HepG2 (cell line): Measurements from ENCODE around the gene ZNF83. TPM values are rescaled to one million over a fixed set of nuclear protein-coding genes. Genes with fewer than 3 reads are reported as not detected.

Experiments
- ATAC-seq: fragments of 200-7000 bp; cut with Tn5 transposase; 3 replicates; pipeline ENCODE4 v1.9.1; 2020; ENCODE audit warnings: mild to moderate bottlenecking, moderate library complexity
- BruUV-seq: library from RNA; stranded (reverse); fragments of 400-500 nt; replicated peaks from 2 replicates; lab custom pipeline; 2021; lab: Mats Ljungman, UMichigan
- CTCF ChIA-PET: fragments of 300-600 bp; formaldehyde crosslinking; extraction: SDS; loops from one replicate; lab custom pipeline; 2021; ENCODE audit warnings: low total read pairs, inconsistent platforms, low intra/inter-chr PET ratio; lab: Yijun Ruan, JAX
- POLR2A ChIA-PET: fragments of 350-600 bp; sonication (Branson Sonifier 250); formaldehyde crosslinking; loops from one replicate; lab custom pipeline; 2020; ENCODE audit warnings: antibody characterized with exemption, inconsistent platforms; lab: Yijun Ruan, JAX
- DNase-seq: peaks from one replicate; pipeline ENCODE4 v3.0.0-alpha.2; 2015; ENCODE audit warnings: low spot score
- FAIRE-seq: peaks from 3 replicates; lab custom pipeline; 2011; peaks lifted over from hg19 to GRCh38; lab: Jason Lieb, UNC
- H2AFZ ChIP-seq: one replicate; pipeline ENCODE4 v1.6.1; 2011; ENCODE audit warnings: low read length, inconsistent platforms
- H3K27ac ChIP-seq: fragments of 300-600 bp; 3 replicates; pipeline ENCODE4 v1.8.0; 2011; ENCODE audit warnings: mixed run types, mild to moderate bottlenecking, mixed read lengths, low read length, inconsistent platforms; ENCODE audit not compliant: insufficient read depth; ENCODE audit errors: extremely low read length
- H3K27me3 ChIP-seq, 2 experiments: fragments of 200-600 bp in 1 of 2; 2 replicates in 1 of 2; 3 replicates in 1 of 2; pipeline versions ENCODE4 v1.6.0 to v1.8.0; 2011; ENCODE audit warnings: low read length in 2 of 2, mild to moderate bottlenecking in 2 of 2, moderate library complexity in 2 of 2, inconsistent platforms in 1 of 2; ENCODE audit not compliant: insufficient read depth in 2 of 2, control insufficient read depth in 1 of 2
- H3K36me3 ChIP-seq, 2 experiments: fragments of 200-600 bp in 1 of 2; replicated peaks in 1 of 2; 2 replicates in 1 of 2; 3 replicates in 1 of 2; pipeline versions ENCODE4 v1.5.1 to v1.8.0; 2011; ENCODE audit warnings: low read length in 2 of 2, inconsistent platforms in 1 of 2; ENCODE audit not compliant: insufficient read depth in 2 of 2, control insufficient read depth in 1 of 2
- H3K4me1 ChIP-seq: 2 replicates; pipeline ENCODE4 v1.5.1; 2012; ENCODE audit warnings: low read length, inconsistent platforms; ENCODE audit not compliant: insufficient read depth
- H3K4me2 ChIP-seq: 2 replicates; pipeline ENCODE4 v1.6.0; 2011; ENCODE audit warnings: low read depth, low read length, inconsistent platforms
- H3K4me3 ChIP-seq, 3 experiments: fragments of 200-600 bp in 1 of 3; sonication (generic), shearing (Covaris generic) in 1 of 3; replicated peaks in 1 of 3; 2 replicates each; pipeline ENCODE4 v1.5.1; 2011 to 2016; ENCODE audit warnings: low read length in 3 of 3, inconsistent platforms in 2 of 3, low read depth in 2 of 3, mild to moderate bottlenecking in 2 of 3, control low read depth in 1 of 3, mixed read lengths in 1 of 3; ENCODE audit not compliant: insufficient read depth in 1 of 3
- H3K79me2 ChIP-seq: one replicate; pipeline ENCODE4 v1.6.1; 2011; ENCODE audit warnings: low read length, inconsistent platforms; ENCODE audit not compliant: insufficient read depth
- H3K9ac ChIP-seq: 2 replicates; pipeline ENCODE4 v1.6.0; 2011; ENCODE audit warnings: mild to moderate bottlenecking, low read depth, low read length, inconsistent platforms; ENCODE audit not compliant: insufficient read depth
- H3K9me3 ChIP-seq: 2 replicates; pipeline ENCODE4 v1.5.1; 2012; ENCODE audit warnings: mild to moderate bottlenecking, low read length
- H4K20me1 ChIP-seq: 2 replicates; pipeline ENCODE4 v1.6.0; 2011; ENCODE audit warnings: inconsistent platforms, mild to moderate bottlenecking, low read length, moderate library complexity; ENCODE audit not compliant: insufficient read depth
- ATF7-NPFF ChIP-seq: sonication (generic); formaldehyde crosslinking; IDR thresholded peaks from 2 replicates; pipeline ENCODE4 v1.8.1; 2023; ENCODE audit warnings: mild to moderate bottlenecking, low read depth, missing genetic modification reagents, moderate library complexity
- CENPT ChIP-seq: sonication (generic); formaldehyde crosslinking; IDR thresholded peaks from 2 replicates; pipeline ENCODE4 v1.8.0; 2022; ENCODE audit warnings: low read depth, mild to moderate bottlenecking, moderate library complexity, missing genetic modification reagents
- CREM ChIP-seq, 2 experiments: sonication (generic) in 1 of 2; formaldehyde crosslinking in 1 of 2; IDR thresholded peaks; 2 replicates each; pipeline versions ENCODE4 v1.4.0 to v1.6.1; 2016 to 2020; ENCODE audit warnings: antibody characterized with exemption in 1 of 2, mild to moderate bottlenecking in 1 of 2, missing genetic modification reagents in 1 of 2
- HNF4A ChIP-seq: sonication (generic); formaldehyde crosslinking; IDR thresholded peaks from 2 replicates; pipeline ENCODE4 v1.4.0; 2020; ENCODE audit warnings: missing genetic modification reagents
- HOXD1 ChIP-seq: sonication (generic); formaldehyde crosslinking; IDR thresholded peaks from 2 replicates; pipeline ENCODE4 v1.5.0; 2020; ENCODE audit warnings: missing genetic modification reagents
- KMT2A ChIP-seq: sonication (generic); formaldehyde crosslinking; IDR thresholded peaks from 2 replicates; pipeline ENCODE4 v1.4.0; 2020; ENCODE audit warnings: missing genetic modification reagents
- MED13 ChIP-seq: sonication (generic); formaldehyde crosslinking; IDR thresholded peaks from 2 replicates; pipeline ENCODE4 v1.5.0; 2020; ENCODE audit warnings: missing genetic modification reagents
- MED8 ChIP-seq: sonication (generic); formaldehyde crosslinking; IDR thresholded peaks from 2 replicates; pipeline ENCODE4 v1.8.1; 2023; ENCODE audit warnings: mild to moderate bottlenecking, missing genetic modification reagents; ENCODE audit not compliant: insufficient replicate concordance
- NCOA2 ChIP-seq: sonication (generic); formaldehyde crosslinking; IDR thresholded peaks from 2 replicates; pipeline ENCODE4 v1.8.0; 2022; ENCODE audit warnings: inconsistent platforms
- NFE2L2 ChIP-seq: fragments of 150-350 bp; IDR thresholded peaks from 2 replicates; pipeline ENCODE4 v1.6.1; 2014; ENCODE audit warnings: low read length
- NFKB2 ChIP-seq: sonication (generic); formaldehyde crosslinking; IDR thresholded peaks from 2 replicates; pipeline ENCODE4 v1.4.0; 2020; ENCODE audit warnings: missing genetic modification reagents, borderline replicate concordance
- RFX3 ChIP-seq: IDR thresholded peaks from 2 replicates; pipeline ENCODE4 v1.6.1; 2016; ENCODE audit warnings: missing biosample characterization, missing genetic modification reagents
- SMAD3 ChIP-seq: sonication (generic); formaldehyde crosslinking; IDR thresholded peaks from 2 replicates; pipeline ENCODE4 v1.4.0; 2020; ENCODE audit warnings: missing genetic modification reagents
- SNRNP70 ChIP-seq: fragments of 200-400 bp; formaldehyde crosslinking; IDR thresholded peaks from 2 replicates; pipeline ENCODE4 v1.6.1; 2017; ENCODE audit warnings: mild to moderate bottlenecking, low read depth, low read length, moderate library complexity
- SRSF1 ChIP-seq: fragments of 200-400 bp; formaldehyde crosslinking; optimal IDR thresholded peaks from 2 replicates; pipeline ENCODE3; 2017; ENCODE audit warnings: mild to moderate bottlenecking, low read depth, low read length, moderate library complexity
- TFE3 ChIP-seq: IDR thresholded peaks from 2 replicates; pipeline ENCODE4 v1.6.1; 2016
- UBTF ChIP-seq: sonication (generic); formaldehyde crosslinking; IDR thresholded peaks from 2 replicates; pipeline ENCODE4 v1.4.0; 2020; ENCODE audit warnings: mild to moderate bottlenecking, missing genetic modification reagents
- ZNF263 ChIP-seq: sonication (generic); formaldehyde crosslinking; IDR thresholded peaks from 2 replicates; pipeline ENCODE4 v1.4.0; 2020; ENCODE audit warnings: missing genetic modification reagents
- ZNF792 ChIP-seq: IDR thresholded peaks from 2 replicates; pipeline ENCODE4 v1.6.1; 2016
- WGBS: methylation state at CpG from one replicate; pipeline ENCODE4 v1.1.6; 2017; ENCODE audit warnings: low lambda C conversion rate; 5-methylcytosine and 5-hydroxymethylcytosine counted together
- in situ Hi-C: cut with HindIII; loops from 2 replicates; pipeline ENCODE4 v1.10.0; 2017; ENCODE audit warnings: low pct_unique_long_range_greater_than_20kb; ENCODE audit not compliant: extremely low pct_ligation_motif_present
- intact Hi-C: fragments of 100-400 bp; cut with micrococcal nuclease; formaldehyde crosslinking; loops from one replicate; pipeline ENCODE4 v1.10.0; 2022; ENCODE audit not compliant: unreplicated experiment
- polyA plus RNA-seq, 8 experiments: library from polyadenylated mRNA; depleted of rRNA in 3 of 8; stranded (reverse) in 7 of 8; unstranded in 1 of 8; fragments of >200 nt; fragmentation: Illumina TruSeq in 4 of 8; extraction: Trizol in 4 of 8; gene quantifications; 2 replicates each; pipeline versions ENCODE4 v1.2.1 to v1.2.3, GENCODE V29; 2011 to 2016; ENCODE audit warnings: low read depth in 4 of 8, missing spikeins in 1 of 8, mixed read lengths in 1 of 8; ENCODE audit not compliant: insufficient read depth in 1 of 8
- total RNA-seq, 5 experiments: library from RNA; depleted of rRNA; stranded (reverse); fragments of >200 nt; fragmentation: Illumina TruSeq; extraction: Trizol; gene quantifications; 2 replicates each; pipeline ENCODE4 v1.2.3, GENCODE V29; 2016; ENCODE audit warnings: low read depth in 1 of 5
- TF ChIP-seq, protein P1 (sequence below): sonication (generic); formaldehyde crosslinking; IDR thresholded peaks from 2 replicates; pipeline ENCODE4 v1.4.0; 2020; ENCODE audit warnings: missing genetic modification reagents, mild to moderate bottlenecking, borderline replicate concordance

ZNF83 gene
- total and polyA plus RNA-seq, 2 of the 13 experiments (the other 11 are each of a cell fraction or from before 2014, with no cell fraction given): 20.4 to 44.5 TPM

DNA sequence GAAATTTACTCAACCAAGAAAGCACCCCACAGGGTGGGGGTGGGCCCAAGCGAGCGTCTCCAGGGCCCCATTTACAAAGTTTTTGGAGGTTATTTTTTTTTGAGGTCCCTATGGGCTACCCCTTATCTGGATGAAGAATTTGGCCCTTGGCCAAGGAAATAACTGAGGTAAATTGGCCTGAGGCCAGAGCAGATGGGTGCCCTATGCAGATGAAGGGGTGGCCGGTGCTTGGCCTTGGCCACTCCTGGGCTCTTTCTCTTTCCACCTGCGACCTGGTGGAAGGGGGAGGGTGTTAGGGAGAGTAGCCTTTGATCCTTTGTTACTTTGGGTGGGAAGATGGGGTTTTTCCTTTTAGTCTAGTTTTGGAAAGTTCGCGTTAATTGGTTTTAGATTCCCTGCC lies 52.6 kb downstream of the ZNF83 start:
- Histone ChIP-seq H4K20me1 (no peaks in the 10 kb centered on the region), H3K4me3 (no peak overlapping the region), H3K27ac (no peak overlapping the region), H3K36me3 (peaks cover 0 to 13% of the 10 kb centered on the region in 2 experiments; a peak in 2 of 5 replicates), H3K9ac (no peak overlapping the region), H2AFZ (no peak overlapping the region), H3K4me1 (no peaks in the 10 kb centered on the region), H3K9me3 (peaks cover 49% of the 10 kb centered on the region), H3K4me2 (no peak overlapping the region), H3K79me2 (no peaks in the 10 kb centered on the region), H3K27me3 (no peaks in the 10 kb centered on the region)
- DNase-seq (no peak), ATAC-seq (no peak), FAIRE-seq (no peak)
- ChIA-PET CTCF (no interaction called here), POLR2A (no interaction called here)
- in situ Hi-C loops (no loop called here), intact Hi-C loops (no loop called here)
- no TSS peak for BruUV-seq
- WGBS: 71% methylated on average over 6 of the region's 6 CpGs
- TF ChIP-seq SMAD3 (no peak), SRSF1 (no peak), HOXD1 (CRISPR knock-in tag) (no peak), ZNF263 (no peak), RFX3 (CRISPR knock-in tag) (no peak), MED8 (CRISPR knock-in tag) (no peak), HNF4A (CRISPR knock-in tag) (no peak), TFE3 (CRISPR knock-in tag) (no peak), MED13 (CRISPR knock-in tag) (no peak), CREM (IDR thresholded peaks at IDR 0.05) (no peak), CREM (CRISPR knock-in tag; IDR thresholded peaks at IDR 0.05) (no peak), KMT2A (CRISPR knock-in tag) (no peak), NFKB2 (no peak), NFE2L2 (no peak), ATF7-NPFF (CRISPR knock-in tag) (no peak), ZNF792 (CRISPR knock-in tag) (no peak), SNRNP70 (no peak), NCOA2 (no peak), UBTF (no peak), CENPT (CRISPR knock-in tag) (no peak)
- TF ChIP-seq, protein P1, sequence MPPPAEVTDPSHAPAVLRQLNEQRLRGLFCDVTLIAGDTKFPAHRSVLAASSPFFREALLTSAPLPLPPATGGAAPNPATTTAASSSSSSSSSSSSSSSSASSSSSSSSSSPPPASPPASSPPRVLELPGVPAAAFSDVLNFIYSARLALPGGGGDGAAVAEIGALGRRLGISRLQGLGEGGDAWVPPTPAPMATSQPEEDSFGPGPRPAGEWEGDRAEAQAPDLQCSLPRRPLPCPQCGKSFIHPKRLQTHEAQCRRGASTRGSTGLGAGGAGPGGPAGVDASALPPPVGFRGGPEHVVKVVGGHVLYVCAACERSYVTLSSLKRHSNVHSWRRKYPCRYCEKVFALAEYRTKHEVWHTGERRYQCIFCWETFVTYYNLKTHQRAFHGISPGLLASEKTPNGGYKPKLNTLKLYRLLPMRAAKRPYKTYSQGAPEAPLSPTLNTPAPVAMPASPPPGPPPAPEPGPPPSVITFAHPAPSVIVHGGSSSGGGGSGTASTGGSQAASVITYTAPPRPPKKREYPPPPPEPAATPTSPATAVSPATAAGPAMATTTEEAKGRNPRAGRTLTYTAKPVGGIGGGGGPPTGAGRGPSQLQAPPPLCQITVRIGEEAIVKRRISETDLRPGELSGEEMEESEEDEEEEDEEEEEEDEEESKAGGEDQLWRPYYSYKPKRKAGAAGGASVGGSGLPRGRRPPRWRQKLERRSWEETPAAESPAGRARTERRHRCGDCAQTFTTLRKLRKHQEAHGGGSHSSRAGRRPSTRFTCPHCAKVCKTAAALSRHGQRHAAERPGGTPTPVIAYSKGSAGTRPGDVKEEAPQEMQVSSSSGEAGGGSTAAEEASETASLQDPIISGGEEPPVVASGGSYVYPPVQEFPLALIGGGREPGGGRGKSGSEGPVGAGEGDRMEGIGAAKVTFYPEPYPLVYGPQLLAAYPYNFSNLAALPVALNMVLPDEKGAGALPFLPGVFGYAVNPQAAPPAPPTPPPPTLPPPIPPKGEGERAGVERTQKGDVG (CRISPR knock-in tag): no peak
